GM21381 (cell line): ENCODE measurements around the gene HERPUD2.
"Not testable (repeated sequence)": the region's sequence is repeated elsewhere in the genome, so short reads cannot be mapped to it uniquely, and the experiment has no call there.

ENCODE experiments used
- ATAC-seq: cut with Tn5 transposase; IDR thresholded peaks from one replicate; pipeline ENCODE4 v1.9.1; 2021; ENCODE audit warnings: mild to moderate bottlenecking, moderate library complexity; ENCODE audit not compliant: unreplicated experiment

HERPUD2 gene

DNA sequence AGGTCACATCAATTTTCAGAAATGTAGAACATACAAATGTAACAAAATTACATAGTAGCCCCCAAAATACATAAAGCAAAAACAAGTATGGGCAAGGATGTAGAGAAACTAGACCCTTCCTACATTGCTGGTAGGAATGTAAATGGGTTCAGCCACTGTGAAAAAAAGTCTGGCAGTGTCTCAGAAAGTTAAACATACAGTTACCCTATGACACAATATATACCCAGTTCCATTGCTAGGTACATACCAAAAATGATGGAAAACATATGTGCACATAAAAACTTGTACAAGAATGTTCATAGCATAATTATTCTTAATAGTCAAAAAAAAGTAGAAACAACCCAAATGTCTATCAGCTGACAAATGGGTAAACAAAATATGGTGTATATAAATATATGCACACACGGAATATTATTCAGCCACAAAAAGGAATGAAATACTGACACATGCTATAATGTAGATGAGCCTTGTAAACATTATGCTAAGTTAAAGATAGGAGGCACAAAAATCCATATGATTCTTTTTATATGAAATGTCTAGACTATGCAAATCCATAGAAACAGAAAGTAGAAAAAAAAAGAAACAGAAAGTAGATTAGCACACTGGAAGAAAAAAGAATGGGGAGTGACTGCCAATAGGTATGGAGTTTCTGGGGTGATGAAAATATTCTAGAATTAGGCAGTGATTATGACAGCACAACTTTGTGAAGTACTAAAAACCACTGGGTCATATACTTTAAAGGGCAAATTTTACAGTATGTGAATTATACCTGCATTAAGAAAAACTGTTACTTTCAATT, 13.5 kb downstream of the HERPUD2 start:
- no peak for ATAC-seq

DNA sequence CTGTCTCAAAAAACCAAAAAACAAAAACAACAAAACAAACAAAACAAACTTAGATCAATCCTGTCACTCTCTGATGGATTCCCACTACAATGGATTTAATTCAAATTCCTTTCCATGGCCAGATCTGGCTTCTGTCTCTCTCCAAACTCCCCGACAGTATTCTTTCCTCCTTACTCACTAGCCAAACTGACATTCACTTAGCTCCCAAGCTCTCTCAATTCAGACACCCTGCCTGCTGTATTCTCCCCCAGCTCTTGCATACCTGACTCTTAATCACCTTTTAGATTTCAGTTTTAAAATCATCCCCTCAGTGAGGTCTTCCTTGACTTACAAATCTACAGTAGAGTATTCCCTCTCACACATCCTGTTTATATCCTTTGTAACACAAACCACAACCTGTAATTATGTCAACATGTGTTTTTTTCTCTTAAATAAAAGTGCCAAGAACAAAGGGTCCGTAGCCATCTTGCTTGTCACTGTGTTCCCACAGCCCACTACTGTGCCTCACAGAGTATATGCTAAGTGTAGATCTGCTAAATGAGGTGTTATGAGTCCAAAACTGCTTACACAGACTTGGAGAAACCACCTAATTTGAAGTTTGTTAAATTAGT, 14.4 kb downstream of the HERPUD2 start:
- ATAC-seq: no peak

DNA sequence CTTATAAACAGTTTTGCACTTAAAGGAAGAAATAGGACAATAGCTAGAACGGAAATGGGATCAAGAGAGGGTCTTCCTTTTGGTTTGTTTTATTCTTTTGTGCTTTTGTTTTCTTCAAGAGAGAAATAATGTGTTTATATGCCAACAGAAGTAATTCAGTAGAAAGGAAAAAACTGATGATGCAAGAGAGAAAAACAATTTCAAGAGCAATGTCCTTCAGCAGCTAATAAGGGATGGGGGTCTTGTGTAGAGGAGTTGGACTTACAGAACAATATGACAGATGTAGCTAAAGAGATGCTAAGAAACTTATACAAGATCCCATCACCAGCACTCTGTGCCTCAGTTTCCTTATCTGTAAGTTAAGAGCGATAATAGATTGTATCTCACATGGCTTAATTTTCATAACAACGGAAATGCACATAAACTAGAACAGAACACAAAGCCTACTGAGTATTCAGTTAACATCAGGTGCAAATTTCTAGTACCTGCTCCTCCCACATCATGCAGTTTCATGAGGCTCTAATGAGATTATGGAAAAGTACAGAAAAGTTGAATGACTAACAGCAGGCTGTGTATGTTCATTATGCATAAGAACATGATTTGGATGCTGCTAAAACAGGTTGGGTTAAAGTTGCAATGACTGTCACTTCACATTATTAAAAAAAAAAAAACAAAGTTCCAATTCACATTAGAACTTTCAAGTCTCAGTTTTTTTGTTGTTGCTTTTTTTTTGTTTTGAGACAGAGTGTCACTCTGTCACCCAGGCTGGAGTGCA, 17.2 kb downstream of the HERPUD2 start:
- ATAC-seq: no peak

DNA sequence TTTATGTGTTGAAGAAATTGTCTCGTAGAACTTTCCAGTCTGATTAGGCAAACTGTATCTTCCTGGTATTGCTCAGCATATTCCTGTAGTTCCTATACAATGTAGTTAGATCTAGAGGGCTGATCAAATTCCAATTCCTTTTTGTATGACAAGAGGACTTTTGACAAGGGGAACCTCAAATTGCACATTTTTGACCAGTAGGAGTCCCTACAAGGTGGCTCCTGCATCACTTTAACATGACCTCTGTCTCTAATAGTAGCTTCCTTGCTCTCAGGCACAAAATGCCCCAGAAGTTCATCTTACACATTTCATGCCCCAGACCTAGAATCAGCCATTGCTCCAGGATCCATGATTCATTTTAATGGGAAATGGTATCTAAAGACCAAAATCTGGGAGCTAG, 18.7 kb downstream of the HERPUD2 start:
- ATAC-seq: no peak

DNA sequence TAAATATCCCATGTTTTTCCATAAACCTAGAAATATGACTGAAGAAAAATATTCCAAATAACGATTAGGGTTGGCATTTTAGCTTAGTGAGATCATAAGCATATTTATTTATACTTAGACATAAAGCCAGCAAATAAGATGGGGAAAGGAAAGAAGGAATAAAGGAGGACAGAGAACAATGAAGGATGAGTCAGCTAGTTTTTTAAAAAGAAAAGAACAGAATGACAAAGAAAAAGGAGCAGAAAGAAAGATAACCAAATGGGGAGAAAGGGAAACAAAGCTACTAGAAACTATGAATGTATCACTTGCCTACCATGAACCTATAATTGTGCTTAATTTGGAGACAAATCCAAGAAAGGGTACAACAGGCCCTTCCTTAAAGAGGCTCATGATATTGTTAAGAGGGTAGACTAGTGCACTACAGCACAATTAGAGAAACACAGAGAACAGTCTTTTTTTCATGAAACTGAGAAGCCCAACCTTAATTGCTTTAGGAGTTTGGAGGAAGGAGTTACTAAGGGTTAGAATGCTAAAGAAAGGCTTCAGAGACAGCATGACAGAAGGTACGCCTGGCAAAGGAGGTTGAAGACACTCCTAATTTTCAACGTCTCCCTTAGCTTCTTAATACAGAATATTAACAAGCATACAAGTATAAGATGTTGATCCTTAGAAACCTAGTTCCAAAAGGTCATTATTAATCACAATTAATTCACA, 23.9 kb downstream of the HERPUD2 start:
- ATAC-seq: no peak

DNA sequence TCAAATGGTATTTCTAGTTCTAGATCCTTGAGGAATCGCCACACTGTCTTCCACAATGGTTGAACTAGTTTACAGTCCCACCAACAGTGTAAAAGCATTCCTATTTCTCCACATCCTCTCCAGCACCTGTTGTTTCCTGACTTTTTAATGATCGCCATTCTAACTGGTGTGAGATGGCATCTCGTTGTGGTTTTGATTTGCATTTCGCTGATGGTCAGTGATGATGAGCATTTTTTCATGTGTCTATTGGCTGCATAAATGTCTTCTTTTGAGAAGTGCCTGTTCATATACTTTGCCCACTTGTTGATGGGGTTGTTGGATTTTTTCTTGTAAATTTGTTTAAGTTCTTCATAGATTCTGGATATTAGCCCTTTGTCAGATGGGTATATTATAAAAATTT, 34.5 kb downstream of the HERPUD2 start:
- ATAC-seq: not testable (repeated sequence)

DNA sequence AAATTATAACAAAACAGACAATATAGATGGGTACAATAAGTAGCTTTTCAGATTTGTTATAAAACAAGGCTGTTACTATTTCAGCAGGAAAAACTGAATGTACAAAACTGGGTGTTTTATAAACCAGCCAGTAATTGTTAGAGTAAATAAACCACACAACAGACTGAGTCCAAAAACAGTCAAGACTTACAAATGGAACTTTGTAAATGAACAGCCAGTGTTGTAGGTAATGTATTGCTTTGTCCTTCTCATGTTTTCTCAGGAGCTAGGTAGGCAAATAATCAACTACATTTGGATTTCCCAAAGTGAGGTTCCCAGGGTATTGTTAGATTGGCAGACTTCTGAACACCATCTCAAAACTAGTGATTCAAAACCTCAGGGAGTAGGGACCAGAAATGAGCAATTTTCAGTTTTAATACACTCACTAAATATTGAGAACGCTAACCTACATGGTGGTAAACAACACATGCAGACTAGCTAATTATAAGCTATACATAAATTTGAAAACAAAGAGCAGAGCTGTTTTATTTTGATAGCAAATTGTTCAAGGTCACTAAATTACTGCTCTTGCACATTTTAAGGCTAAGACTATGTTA, 36.2 kb downstream of the HERPUD2 start:
- peak; percentile 71 for ATAC-seq

DNA sequence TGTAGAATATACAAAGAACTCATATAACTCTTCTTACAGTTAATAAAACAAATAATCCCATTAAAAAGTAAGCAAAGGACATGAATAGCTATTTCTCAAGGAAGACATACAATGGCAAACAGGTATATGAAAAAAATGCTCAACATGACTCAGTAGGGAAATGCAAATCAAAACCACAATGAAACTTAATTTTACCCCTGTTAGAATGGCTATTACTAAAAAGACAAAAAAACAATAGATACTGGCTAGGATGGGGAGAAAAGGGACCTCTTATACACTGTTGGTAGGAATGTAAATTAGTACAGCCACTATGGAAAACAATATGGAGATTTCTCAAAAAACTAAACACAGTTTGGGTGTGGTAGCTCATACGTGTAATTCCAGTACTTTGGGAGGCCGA, 37.8 kb downstream of the HERPUD2 start:
- ATAC-seq: no peak

DNA sequence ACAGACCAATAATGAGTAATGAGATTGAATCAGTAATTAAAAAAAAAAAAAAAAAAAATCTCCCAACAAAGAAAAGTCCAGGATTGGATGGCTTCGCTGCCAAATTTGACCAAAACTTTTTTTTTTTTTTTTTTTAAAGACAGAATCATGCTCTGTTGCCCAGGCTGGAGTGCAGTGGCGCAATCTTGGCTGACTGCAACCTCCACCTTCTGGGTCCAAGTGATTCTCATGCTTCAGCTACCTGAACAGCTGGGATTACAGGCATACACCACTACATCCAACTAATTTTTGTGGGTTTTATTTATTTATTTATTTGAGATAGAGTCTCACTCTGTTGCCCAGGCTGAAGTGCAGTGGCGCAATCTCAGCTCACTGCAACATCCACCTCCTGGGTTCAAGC, 40.4 kb downstream of the HERPUD2 start:
- not testable (repeated sequence) for ATAC-seq

DNA sequence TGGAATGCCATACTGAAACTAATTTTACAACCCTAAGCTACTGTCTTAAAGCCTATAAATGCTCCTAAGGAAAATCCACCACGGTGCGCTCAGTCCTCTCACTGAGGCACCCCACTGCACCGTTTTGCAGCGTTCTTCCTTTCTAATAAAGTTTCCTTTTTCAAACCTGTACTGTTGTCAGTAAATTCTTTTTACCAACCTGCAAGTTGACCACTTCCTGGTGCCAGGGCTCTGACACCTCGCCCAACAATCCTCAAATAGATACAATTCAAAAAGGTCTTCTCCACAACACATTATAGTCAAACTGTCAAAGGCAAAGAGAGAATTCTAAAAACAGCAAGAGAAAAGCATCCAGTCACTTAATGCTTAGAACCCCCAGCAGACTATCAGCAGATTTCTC, 42.8 kb downstream of the HERPUD2 start:
- ATAC-seq: no peak

DNA sequence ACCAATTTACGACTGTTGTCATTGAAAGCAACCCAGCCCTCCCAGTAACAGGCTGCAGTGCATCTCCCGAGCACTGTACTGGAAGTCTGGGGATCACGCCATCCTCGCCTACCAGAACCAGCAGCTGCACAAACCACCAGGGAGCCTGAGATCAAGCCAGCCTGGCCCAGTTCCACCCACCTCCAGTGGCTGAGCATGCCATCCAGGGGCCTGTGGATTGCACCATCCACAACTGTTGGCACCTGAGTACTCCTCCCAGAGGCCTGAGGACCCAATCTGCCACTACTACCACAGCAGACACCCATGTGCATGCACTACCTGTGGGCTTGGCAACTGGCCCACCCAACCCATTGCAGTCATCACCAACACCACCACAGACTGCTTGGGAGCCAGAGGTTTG, 44.2 kb downstream of the HERPUD2 start:
- no peak for ATAC-seq

DNA sequence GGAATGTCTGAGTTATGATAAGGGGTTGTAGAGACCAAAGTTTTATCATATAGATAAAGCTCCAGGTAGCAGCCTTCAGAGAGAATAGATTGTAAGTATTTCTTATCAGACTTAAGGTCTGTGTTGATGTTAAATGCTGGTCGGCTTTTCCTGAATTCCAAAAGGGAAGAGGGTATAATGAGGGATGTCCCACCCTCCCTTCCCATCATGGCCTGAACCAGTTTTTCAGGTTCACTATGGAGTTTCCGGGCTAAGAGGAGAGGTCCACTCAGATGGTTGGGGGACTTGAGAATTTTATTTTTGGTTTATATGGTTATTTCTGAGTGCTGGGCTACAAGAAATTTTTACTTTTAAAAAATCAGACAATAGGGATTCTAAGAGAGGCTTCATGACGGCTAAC, 45.2 kb downstream of the HERPUD2 start:
- no peak for ATAC-seq

DNA sequence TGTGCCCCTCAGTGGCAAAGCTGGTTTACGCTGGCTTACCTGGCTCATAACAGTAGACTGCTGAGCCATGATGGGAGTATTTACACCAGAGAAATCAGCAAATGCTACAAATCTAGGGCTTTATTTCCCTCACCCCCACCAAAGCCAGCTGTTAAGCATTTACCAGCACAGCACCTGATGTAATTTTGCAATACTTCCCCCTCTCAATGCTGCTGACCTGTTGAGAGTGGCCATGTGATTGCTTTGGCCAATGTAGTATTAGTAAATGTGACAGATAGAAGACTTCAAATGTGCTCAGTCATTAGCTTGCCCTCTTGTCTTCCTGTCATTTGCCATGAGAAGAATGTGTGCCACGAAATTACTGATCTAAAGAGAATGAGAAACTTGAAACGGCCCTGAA, 46.6 kb downstream of the HERPUD2 start:
- no peak for ATAC-seq

DNA sequence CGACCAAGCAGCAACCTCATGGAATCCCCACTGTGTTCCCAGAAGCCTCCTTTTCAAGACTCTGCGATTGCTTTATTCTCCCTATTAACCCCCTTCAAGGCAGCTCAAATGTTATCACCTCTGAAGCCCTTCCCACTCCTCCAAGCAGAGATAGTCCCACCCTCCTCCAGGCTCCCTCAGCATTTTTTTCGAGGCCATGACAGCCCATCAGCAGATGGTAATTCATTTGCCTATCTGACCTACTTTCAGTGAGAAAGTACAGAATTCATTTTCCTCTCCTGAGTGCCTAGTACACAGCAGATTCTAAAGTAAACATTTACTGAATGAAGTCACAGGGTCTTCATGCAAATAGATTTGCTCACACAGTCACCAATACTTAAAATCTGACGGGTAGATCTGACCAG, 47.8 kb downstream of the HERPUD2 start:
- ATAC-seq: peak; percentile 40

DNA sequence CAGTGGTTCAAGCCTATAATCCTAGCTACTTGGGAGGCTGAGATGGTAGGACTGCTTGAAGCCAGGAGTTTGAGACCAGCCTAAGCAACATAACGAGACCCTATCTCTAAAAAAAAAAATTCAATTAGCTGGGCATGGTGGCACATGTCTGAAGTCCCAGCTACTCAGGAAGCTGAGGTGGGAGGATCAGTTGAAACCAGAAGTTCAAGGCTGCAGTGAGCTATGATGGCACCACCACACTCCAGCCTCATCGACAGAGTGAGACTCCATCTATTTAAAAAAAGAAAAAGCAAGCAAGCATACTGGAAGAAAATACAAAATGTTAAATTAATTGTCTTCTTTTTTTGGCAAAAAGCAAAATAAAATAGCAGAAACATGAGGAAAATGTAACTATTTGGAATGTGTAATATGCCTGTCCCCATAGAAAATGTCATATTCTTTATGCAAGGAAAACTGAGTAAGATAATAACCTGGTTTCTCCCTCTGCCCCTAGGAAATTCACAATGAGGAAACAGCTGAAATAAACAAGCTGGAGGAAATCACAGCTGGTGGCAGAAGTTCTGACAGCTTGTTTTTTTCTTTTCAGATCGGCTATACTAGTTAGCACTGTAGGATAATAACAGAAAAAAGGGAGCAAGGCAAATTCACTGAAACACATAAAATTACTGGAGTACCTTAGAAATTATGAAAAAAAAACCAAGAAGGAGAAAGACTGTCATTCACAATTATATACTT, 48.5 kb downstream of the HERPUD2 start:
- ATAC-seq: no peak

DNA sequence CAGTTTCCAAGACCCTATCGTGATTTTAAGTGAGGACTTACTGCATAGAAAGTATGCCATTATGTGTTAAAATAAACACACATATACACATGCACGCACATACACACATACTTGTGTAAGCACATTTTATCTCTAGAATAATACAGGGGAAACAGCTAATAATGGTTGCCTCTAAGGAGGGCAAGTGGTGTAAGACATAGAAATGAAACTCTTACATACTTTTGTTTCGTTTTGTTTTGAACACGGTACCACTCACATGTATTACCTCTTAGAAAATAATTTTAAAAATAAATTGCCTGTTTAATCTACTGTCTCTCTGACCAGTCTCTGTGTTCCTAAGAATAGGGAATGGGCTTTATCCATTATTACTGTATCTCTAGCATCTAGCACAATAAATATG, 49.2 kb downstream of the HERPUD2 start:
- no peak for ATAC-seq

DNA sequence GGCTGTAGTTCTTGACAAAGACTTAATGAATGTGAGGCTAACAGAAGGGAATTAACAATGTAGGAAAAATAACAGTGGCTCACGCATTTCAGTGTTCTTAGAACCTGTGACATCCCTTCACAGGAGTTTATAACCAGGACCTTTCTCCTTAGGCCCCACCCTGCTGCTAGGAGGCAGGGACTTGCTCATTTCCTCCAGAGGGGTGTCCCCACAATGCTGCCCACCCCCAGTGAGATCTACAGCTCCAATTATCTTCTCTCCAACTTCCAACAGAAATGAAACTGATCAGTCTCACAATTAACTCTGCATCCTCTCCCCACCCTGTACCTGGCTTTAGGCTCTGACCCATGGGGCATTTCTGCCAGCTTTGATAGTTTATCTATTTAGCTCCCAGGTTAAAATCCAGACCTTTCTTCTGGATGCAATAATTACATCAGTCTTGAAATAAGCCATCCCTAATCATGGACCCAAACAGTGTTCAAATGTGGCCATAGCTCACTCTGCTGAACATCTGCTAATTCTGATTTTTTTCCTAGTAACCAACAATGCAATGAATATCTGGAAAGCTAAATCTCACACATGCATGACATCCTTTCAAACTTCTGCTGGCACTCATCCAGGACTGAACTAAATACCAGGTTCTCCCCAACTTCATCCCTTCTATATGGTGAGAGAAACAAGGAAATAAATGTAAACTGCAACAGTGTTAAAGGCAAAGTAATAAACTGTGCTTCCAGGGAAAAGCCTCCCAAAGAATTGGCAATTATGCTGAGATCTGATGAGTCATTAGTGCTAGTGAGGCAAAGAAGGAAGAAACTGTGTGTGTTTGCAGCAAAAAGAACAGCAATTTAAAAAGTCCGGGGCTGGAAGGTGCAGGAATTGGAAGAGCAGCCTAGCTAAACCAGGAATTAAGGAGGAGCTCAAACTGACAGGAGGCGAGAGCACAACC, 64.6 kb downstream of the HERPUD2 start:
- no peak for ATAC-seq

DNA sequence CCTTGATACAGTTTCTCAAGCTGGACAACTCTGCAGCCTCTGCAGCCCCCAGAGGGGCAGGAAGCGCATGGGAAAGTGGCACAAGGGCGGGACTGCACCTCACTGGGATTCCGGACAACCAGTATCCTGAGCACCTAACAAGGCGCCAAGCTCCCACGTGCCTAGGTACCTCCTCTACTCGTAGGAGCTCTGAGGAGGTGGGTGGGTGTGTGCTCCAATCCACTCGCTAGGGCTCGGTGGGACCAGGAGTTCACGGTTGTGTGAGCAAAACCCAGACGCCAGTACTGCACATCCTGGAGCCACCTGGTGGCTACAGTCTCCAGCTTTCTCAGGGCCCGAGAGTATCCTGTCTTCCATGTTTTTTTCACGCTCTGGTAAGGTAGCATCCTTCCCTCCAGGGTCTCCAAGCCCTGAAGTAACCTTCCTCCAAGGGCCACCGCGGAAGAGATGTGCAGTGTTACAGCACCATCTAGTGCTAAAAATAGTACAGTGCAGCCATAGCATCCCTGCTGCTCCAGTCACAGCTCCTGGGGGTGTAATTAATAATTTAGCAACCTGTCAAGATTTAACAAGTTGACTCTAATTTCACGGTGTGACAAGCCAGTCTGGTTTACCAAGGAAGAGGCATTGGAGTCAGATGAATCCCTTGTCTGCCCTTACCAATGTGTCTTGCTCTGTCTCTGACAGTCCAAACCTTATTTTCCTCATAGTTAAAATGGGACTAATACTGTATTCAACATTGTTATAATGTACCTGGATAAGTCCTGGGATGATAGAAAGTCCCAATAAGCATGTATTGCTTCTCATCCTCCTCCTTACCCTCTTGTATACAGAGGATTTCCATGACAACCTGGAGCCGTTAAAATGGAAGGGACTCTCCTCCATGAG, 70.4 kb downstream of the HERPUD2 start:
- ATAC-seq: peak; percentile 79
